Epithelial cell of proximal tubule (primary cell): Measurements from ENCODE around the gene TEAD1. TPM values are rescaled to one million over a fixed set of nuclear protein-coding genes. Genes with fewer than 3 reads are reported as not detected.
"Not testable (repeated sequence)": the region's sequence is repeated elsewhere in the genome, so short reads cannot be mapped to it uniquely, and the experiment has no call there.

Experiments used
- DNase-seq: peaks from one replicate; pipeline ENCODE4 v3.0.0-alpha.2; 2011; ENCODE audit warnings: low read depth
- H3K4me3 ChIP-seq: 2 replicates; pipeline ENCODE4 v1.5.1; 2011; ENCODE audit warnings: low read depth, mild to moderate bottlenecking, low read length
- CTCF ChIP-seq: conservative IDR thresholded peaks from 2 replicates; pipeline ENCODE4 v1.5.1; 2012; ENCODE audit warnings: low read depth, mild to moderate bottlenecking, low read length
- total RNA-seq: library from RNA; depleted of rRNA; stranded (reverse); fragments of >200 nt; gene quantifications from 2 replicates; pipeline ENCODE4 v1.2.3, GENCODE V29; 2015

TEAD1 gene
- total RNA-seq, 1 donor from 2014 or later, result 61.9 TPM

GRCh38 chr11:12867531-12867930 lies 193.3 kb downstream of the TEAD1 start:
- DNase-seq, result no peak
- no peak overlapping the region for H3K4me3 ChIP-seq
- TF ChIP-seq CTCF, result no peak

DNA sequence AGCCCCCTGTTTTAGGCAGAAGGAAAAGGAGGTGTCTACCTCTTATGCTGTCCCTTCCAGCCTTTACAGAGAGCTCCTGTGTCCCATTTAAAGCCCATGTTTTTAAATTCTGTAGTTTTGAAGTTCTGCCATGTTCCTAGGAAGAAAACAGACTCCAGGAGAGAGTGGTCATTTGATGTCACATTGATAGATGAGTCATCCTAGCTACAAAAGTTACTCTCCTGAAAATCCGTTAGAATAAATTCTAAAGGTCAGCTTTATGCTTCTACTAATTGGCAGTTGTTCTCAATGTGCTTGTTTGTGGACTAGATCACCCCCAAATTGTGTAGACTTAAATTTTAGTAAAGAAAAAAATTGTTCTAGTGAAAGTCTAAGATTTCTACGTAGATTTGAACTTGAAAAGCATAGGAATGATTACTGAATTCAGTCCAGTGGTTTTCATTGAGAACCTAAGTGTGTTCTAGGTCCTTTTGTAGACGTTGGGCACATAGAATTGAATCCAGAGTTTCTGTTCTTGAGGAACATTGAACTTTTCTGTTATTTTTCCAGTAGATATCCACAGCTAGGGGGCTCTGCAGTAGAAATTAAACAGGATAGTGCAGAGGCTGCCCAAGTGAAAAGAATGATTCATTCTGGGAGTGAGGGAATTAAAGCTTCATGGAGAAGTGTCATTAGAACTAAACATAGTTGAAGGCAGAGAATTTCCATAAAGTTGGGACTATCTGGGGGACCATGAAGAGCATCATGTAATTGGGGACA lies 194.3 kb downstream of the TEAD1 start:
- no peak for DNase-seq
- TF ChIP-seq CTCF, result peak; percentile 67

DNA sequence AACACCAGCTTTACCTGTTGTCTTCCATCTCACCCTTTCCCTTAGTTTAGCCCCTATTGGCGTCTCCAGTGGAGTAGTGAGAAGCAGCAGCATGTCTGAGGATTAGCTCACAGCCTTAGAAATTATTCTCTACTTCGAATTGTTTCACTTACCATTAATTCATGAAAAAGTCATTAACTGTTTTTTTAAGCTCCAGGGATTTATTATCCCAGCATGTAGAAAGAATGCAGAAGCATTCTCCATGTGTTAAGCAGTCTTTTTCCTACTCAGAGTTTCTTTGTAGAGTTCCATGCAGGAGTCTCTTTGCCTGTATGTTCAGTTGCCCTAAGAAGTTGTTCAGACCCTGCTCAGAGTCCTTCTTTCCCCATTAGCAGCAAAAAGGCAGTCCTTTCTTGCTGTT lies 197.0 kb downstream of the TEAD1 start:
- no peak for TF ChIP-seq CTCF
- DNase-seq, result no peak
- H3K4me3 ChIP-seq, result no peak overlapping the region

More for the DNA sequence above, 194.3 kb downstream of the TEAD1 start:
- no peak overlapping the region for H3K4me3 ChIP-seq

DNA sequence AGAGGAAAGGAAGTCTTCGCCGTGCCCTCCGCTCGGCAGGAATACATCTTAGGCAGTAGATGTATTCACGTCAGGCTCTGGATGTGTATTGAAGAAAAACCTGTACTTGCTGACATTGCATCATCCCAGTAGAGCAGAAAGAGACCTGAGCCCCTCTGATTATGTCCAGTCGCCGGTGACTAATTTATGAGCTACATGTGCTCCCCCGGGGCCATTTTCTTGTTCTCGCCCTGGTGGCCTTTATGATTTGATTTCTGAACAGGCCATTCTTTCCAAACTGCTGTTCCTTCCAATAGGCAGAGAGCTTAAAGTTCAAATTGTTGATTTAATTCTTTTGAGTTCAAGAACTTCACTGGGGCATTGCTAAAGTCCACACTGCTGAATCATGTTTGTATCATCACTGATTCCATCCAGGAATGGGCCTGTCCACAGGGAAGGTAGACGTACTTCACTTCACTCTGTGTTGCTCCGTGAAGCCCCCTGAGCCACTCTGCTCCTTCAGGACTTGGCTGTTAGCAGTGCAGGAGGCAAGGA lies 197.6 kb downstream of the TEAD1 start:
- H3K4me3 ChIP-seq, result no peak overlapping the region
- TF ChIP-seq CTCF, result no peak
- DNase-seq, result no peak

GRCh38 chr11:12876340-12876739 lies 202.1 kb downstream of the TEAD1 start:
- TF ChIP-seq CTCF, result no peak

GRCh38 chr11:12876988-12877387 lies 202.8 kb downstream of the TEAD1 start:
- no peak for TF ChIP-seq CTCF
- DNase-seq, result no peak
- no peak overlapping the region for H3K4me3 ChIP-seq

More at GRCh38 chr11:12876340-12876739, 202.1 kb downstream of the TEAD1 start:
- DNase-seq, result no peak
- no peak overlapping the region for H3K4me3 ChIP-seq

- DNase-seq, H3K4me3 ChIP-seq: not testable (repeated sequence)
These were observed 203.3 kb downstream of the TEAD1 start for GRCh38 chr11:12877508-12877907.
